SU-DHL-6 (cell line): ENCODE data around the gene FASTKD2.

ENCODE experiments used
- H2AFZ ChIP-seq: fragments of 200-600 bp; sonication (generic); 2 replicates; pipeline ENCODE4 v1.6.1; 2014; ENCODE audit warnings: low read depth, mild to moderate bottlenecking, moderate library complexity, mixed read lengths, antibody characterized with exemption, low read length; ENCODE audit not compliant: severe bottlenecking
- H3F3A ChIP-seq: fragments of 200-600 bp; shearing (Covaris generic); 2 replicates; pipeline ENCODE4 v1.6.0; 2016; ENCODE audit warnings: antibody characterized with exemption, mild to moderate bottlenecking; ENCODE audit not compliant: insufficient read depth
- H3K27ac ChIP-seq: fragments of 200-600 bp; sonication (generic); 2 replicates; pipeline ENCODE4 v1.5.1; 2016; ENCODE audit warnings: low read depth, mild to moderate bottlenecking, low read length, moderate library complexity, mixed read lengths
- H3K27me3 ChIP-seq: fragments of 200-600 bp; sonication (generic), shearing (Covaris generic); 2 replicates; pipeline ENCODE4 v1.6.0; 2014; ENCODE audit warnings: mild to moderate bottlenecking, low read length
- H3K36me3 ChIP-seq: fragments of 200-600 bp; sonication (generic); 2 replicates; pipeline ENCODE4 v1.6.1; 2014; ENCODE audit warnings: mild to moderate bottlenecking, low read length, mixed read lengths
- H3K4me2 ChIP-seq: fragments of 300-600, 200-600 bp; shearing (Covaris generic), sonication (generic); 2 replicates; pipeline ENCODE4 v1.6.0; 2014; ENCODE audit warnings: low read length, low read depth, mild to moderate bottlenecking; ENCODE audit not compliant: poor library complexity, severe bottlenecking
- H3K4me3 ChIP-seq: fragments of 200-600 bp; sonication (generic); 2 replicates; pipeline ENCODE4 v1.5.1; 2014; ENCODE audit warnings: antibody characterized with exemption, low read length, mild to moderate bottlenecking, mixed read lengths; ENCODE audit not compliant: insufficient read depth, poor library complexity, severe bottlenecking
- H3K79me2 ChIP-seq: fragments of 200-600 bp; sonication (generic); 2 replicates; pipeline ENCODE4 v1.6.1; 2014; ENCODE audit warnings: mild to moderate bottlenecking, low read length, moderate library complexity; ENCODE audit not compliant: insufficient read depth
- H3K9ac ChIP-seq: fragments of 200-600 bp; sonication (generic); 2 replicates; pipeline ENCODE4 v1.7.0; 2014; ENCODE audit warnings: mild to moderate bottlenecking, low read length
- H3K9me2 ChIP-seq: fragments of 200-600 bp; sonication (generic); replicated peaks from 2 replicates; pipeline ENCODE4 v1.6.1; 2014; ENCODE audit warnings: low read length; ENCODE audit not compliant: insufficient read depth
- H3K9me3 ChIP-seq: fragments of 200-600 bp; sonication (generic); 2 replicates; pipeline ENCODE4 v1.6.1; 2014; ENCODE audit warnings: low read length, mixed read lengths; ENCODE audit not compliant: insufficient read depth
- H4K20me1 ChIP-seq: fragments of 200-600 bp; sonication (generic); 2 replicates; pipeline ENCODE4 v1.6.1; 2014; ENCODE audit warnings: low read depth, mild to moderate bottlenecking, antibody characterized with exemption, low read length, moderate library complexity, mixed read lengths
- CTCF ChIP-seq: fragments of 200-600 bp; sonication (generic); IDR thresholded peaks from one replicate; pipeline ENCODE4 v1.5.1; 2017; ENCODE audit warnings: antibody characterized with exemption, mild to moderate bottlenecking, low read length, moderate library complexity; ENCODE audit not compliant: insufficient read depth, poor library complexity, severe bottlenecking
- EZH2phosphoT487 ChIP-seq: fragments of 200-600 bp; sonication (generic), shearing (Covaris generic); conservative IDR thresholded peaks from 2 replicates; pipeline ENCODE4 v1.6.1; 2018; ENCODE audit warnings: mild to moderate bottlenecking, antibody characterized with exemption, low read length, moderate library complexity, mixed read lengths

FASTKD2 gene

GRCh38 chr2:206832873-206833272, 67.5 kb downstream of the FASTKD2 start:
- Histone ChIP-seq H3K9me3 (peaks cover 5% of the 10 kb centered on the region; the same call in 1 of the 2 replicates), H3K4me2 (no peak overlapping the region), H2AFZ (no peak overlapping the region), H4K20me1 (no peaks in the 10 kb centered on the region), H3K9ac (no peak overlapping the region), H3K9me2 (no peaks in the 10 kb centered on the region), H3K79me2 (no peaks in the 10 kb centered on the region), H3K27me3 (no peaks in the 10 kb centered on the region), H3K4me3 (no peak overlapping the region), H3K36me3 (no peaks in the 10 kb centered on the region), H3K27ac (no peak overlapping the region), H3F3A (no peaks in the 10 kb centered on the region)
- TF ChIP-seq EZH2phosphoT487 (no peak), CTCF (no peak)

- Histone ChIP-seq H4K20me1 (no peaks in the 10 kb centered on the region), H3K36me3 (no peaks in the 10 kb centered on the region), H3K79me2 (no peaks in the 10 kb centered on the region), H3K27ac (no peak overlapping the region), H2AFZ (no peak overlapping the region), H3K9ac (no peak overlapping the region), H3K4me3 (no peak overlapping the region), H3K4me2 (no peak overlapping the region), H3K9me2 (no peaks in the 10 kb centered on the region), H3K27me3 (no peaks in the 10 kb centered on the region), H3K9me3 (peaks cover 5% of the 10 kb centered on the region; the same call in 1 of the 2 replicates), H3F3A (no peaks in the 10 kb centered on the region)
- no peak for TF ChIP-seq CTCF
- no peak for TF ChIP-seq EZH2phosphoT487
Observed at GRCh38 chr2:206833291-206833690, 67.9 kb downstream of the FASTKD2 start.

GRCh38 chr2:206836722-206837121, 71.3 kb downstream of the FASTKD2 start:
- Histone ChIP-seq H3K36me3 (no peaks in the 10 kb centered on the region), H3K9me2 (no peaks in the 10 kb centered on the region), H3K4me3 (no peak overlapping the region), H3K27me3 (no peaks in the 10 kb centered on the region), H3K27ac (no peak overlapping the region), H4K20me1 (no peaks in the 10 kb centered on the region), H2AFZ (no peak overlapping the region), H3K79me2 (no peaks in the 10 kb centered on the region), H3K4me2 (no peak overlapping the region), H3F3A (no peaks in the 10 kb centered on the region), H3K9ac (no peak overlapping the region), H3K9me3 (peaks cover 5% of the 10 kb centered on the region; the same call in 1 of the 2 replicates)
- TF ChIP-seq EZH2phosphoT487 (no peak), CTCF (no peak)

- no peaks in the 10 kb centered on the region for H3K9me2 ChIP-seq
- no peaks in the 10 kb centered on the region for H3K79me2 ChIP-seq
- H3F3A ChIP-seq: no peaks in the 10 kb centered on the region
- peaks cover 5% of the 10 kb centered on the region; the same call in 1 of the 2 replicates for H3K9me3 ChIP-seq
- no peaks in the 10 kb centered on the region for H4K20me1 ChIP-seq
- H3K27me3 ChIP-seq: no peaks in the 10 kb centered on the region
- H3K4me3 ChIP-seq: no peak overlapping the region
- no peak overlapping the region for H2AFZ ChIP-seq
- H3K9ac ChIP-seq: no peak overlapping the region
- no peak overlapping the region for H3K4me2 ChIP-seq
- no peaks in the 10 kb centered on the region for H3K36me3 ChIP-seq
- TF ChIP-seq CTCF: no peak
- TF ChIP-seq EZH2phosphoT487: no peak
- no peak overlapping the region for H3K27ac ChIP-seq
Observed at GRCh38 chr2:206837775-206838174, 72.4 kb downstream of the FASTKD2 start.
